SK-N-SH (cell line): ENCODE data around the gene APBB2. TPM values are rescaled to one million over a fixed set of nuclear protein-coding genes. Genes with fewer than 3 reads are reported as not detected.

Source experiments
- CTCF ChIA-PET: fragments of 300-600, 350-600 bp; formaldehyde crosslinking; extraction: SDS; loops from one replicate; lab custom pipeline; 2021; lab: Yijun Ruan, JAX
- POLR2A ChIA-PET: fragments of 350-600 bp; sonication (Branson Sonifier 250); formaldehyde crosslinking; extraction: SDS; loops from one replicate; lab custom pipeline; 2020; ENCODE audit warnings: antibody characterized with exemption, inconsistent platforms; lab: Yijun Ruan, JAX
- DNase-seq: peaks from one replicate; pipeline ENCODE4 v3.0.0; 2012
- H2AFZ ChIP-seq: fragments of 200-600 bp; sonication (generic); 2 replicates; pipeline ENCODE4 v1.8.1; 2016; ENCODE audit warnings: antibody characterized with exemption, mild to moderate bottlenecking, low read depth
- H3F3A ChIP-seq: fragments of 200-600 bp; sonication (generic); replicated peaks from 2 replicates; pipeline ENCODE3; 2016; ENCODE audit warnings: antibody characterized with exemption, mild to moderate bottlenecking; ENCODE audit not compliant: insufficient read depth
- H3K27ac ChIP-seq, 2 experiments: fragments of 200-500 bp in 1 of 2; fragments of 200-600 bp in 1 of 2; sonication (Bioruptor generic) in 1 of 2; sonication (generic), shearing (Covaris generic) in 1 of 2; 2 replicates each; pipeline versions ENCODE4 v1.5.1 to v1.6.1; 2014 to 2016; ENCODE audit warnings: low read depth in 2 of 2, inconsistent platforms in 1 of 2, low read length in 1 of 2, mild to moderate bottlenecking in 1 of 2, mixed read lengths in 1 of 2
- H3K27me3 ChIP-seq: fragments of 200-600 bp; sonication (generic), shearing (Covaris generic); 2 replicates; pipeline ENCODE4 v1.6.1; 2016; ENCODE audit warnings: mixed run types; ENCODE audit not compliant: insufficient read depth
- H3K36me3 ChIP-seq, 2 experiments: fragments of 200-500 bp in 1 of 2; fragments of 200-600 bp in 1 of 2; sonication (Bioruptor generic) in 1 of 2; sonication (generic) in 1 of 2; replicated peaks in 1 of 2; 2 replicates each; pipeline versions ENCODE3 to v1.5.1; 2014 to 2016; ENCODE audit warnings: low read length in 1 of 2, mild to moderate bottlenecking in 1 of 2; ENCODE audit not compliant: insufficient read depth in 2 of 2, control insufficient read depth in 1 of 2
- H3K4me1 ChIP-seq, 2 experiments: fragments of 200-500 bp in 1 of 2; fragments of 200-600 bp in 1 of 2; sonication (Bioruptor generic) in 1 of 2; sonication (generic), shearing (Covaris generic) in 1 of 2; 2 replicates each; pipeline versions ENCODE4 v1.5.1 to v1.6.1; 2014 to 2016; ENCODE audit warnings: low read depth in 1 of 2, low read length in 1 of 2, mixed run types in 1 of 2; ENCODE audit not compliant: insufficient read depth in 2 of 2, control insufficient read depth in 1 of 2
- H3K4me2 ChIP-seq: fragments of 200-600 bp; sonication (generic), shearing (Covaris generic); 2 replicates; pipeline ENCODE4 v1.6.1; 2017; ENCODE audit warnings: mixed run types
- H3K4me3 ChIP-seq, 2 experiments: fragments of 200-500 bp in 1 of 2; fragments of 200-600 bp in 1 of 2; sonication (Bioruptor generic) in 1 of 2; sonication (generic), shearing (Covaris generic) in 1 of 2; 2 replicates each; pipeline versions ENCODE4 v1.5.1 to v1.8.1; 2014 to 2016; ENCODE audit warnings: low read depth in 2 of 2, inconsistent platforms in 1 of 2, low read length in 1 of 2, mild to moderate bottlenecking in 1 of 2, mixed read lengths in 1 of 2, moderate library complexity in 1 of 2
- H3K79me2 ChIP-seq: fragments of 200-600 bp; sonication (generic); 2 replicates; pipeline ENCODE4 v1.8.1; 2017; ENCODE audit warnings: mild to moderate bottlenecking; ENCODE audit not compliant: insufficient read depth
- H3K9ac ChIP-seq: fragments of 200-600 bp; sonication (generic); 2 replicates; pipeline ENCODE4 v1.6.1; 2017; ENCODE audit warnings: mixed run types
- H3K9me2 ChIP-seq: fragments of 200-600 bp; sonication (generic); 2 replicates; pipeline ENCODE4 v1.6.1; 2017; ENCODE audit warnings: mixed run types
- H3K9me3 ChIP-seq: fragments of 200-600 bp; sonication (generic); 2 replicates; pipeline ENCODE4 v1.6.1; 2017; ENCODE audit warnings: mixed run types, mild to moderate bottlenecking, moderate library complexity
- H4K20me1 ChIP-seq: fragments of 200-600 bp; sonication (generic); 2 replicates; pipeline ENCODE4 v1.6.1; 2017; ENCODE audit warnings: mild to moderate bottlenecking, mixed run types; ENCODE audit not compliant: insufficient read depth
- CHD2 ChIP-seq: fragments of 150-350 bp; IDR thresholded peaks from 2 replicates; pipeline ENCODE4 v1.6.1; 2018; ENCODE audit warnings: low read length; ENCODE audit not compliant: partially characterized antibody
- CTCF ChIP-seq: fragments of 200-600 bp; sonication (generic); IDR thresholded peaks from 2 replicates; pipeline ENCODE4 v1.6.1; 2017; ENCODE audit warnings: antibody characterized with exemption, mild to moderate bottlenecking, moderate library complexity
- ELF1 ChIP-seq: IDR thresholded peaks from 2 replicates; pipeline ENCODE4 v1.4.0; 2012
- EZH2phosphoT487 ChIP-seq: fragments of 200-600 bp; sonication (generic); IDR thresholded peaks from 2 replicates; pipeline ENCODE4 v1.6.1; 2017; ENCODE audit warnings: low read depth, mixed run types, mild to moderate bottlenecking, antibody characterized with exemption, moderate library complexity, borderline replicate concordance
- FOXM1 ChIP-seq: IDR thresholded peaks from 2 replicates; pipeline ENCODE4 v1.4.0; 2012; ENCODE audit warnings: low read depth, mild to moderate bottlenecking
- GABPA ChIP-seq: IDR thresholded peaks from 2 replicates; pipeline ENCODE4 v1.4.0; 2012; ENCODE audit warnings: low read depth, mild to moderate bottlenecking
- GATA2 ChIP-seq: sonication (generic); formaldehyde crosslinking; IDR thresholded peaks from 2 replicates; pipeline ENCODE4 v1.5.0; 2020; ENCODE audit warnings: mild to moderate bottlenecking, missing genetic modification reagents
- JUND ChIP-seq: IDR thresholded peaks from 2 replicates; pipeline ENCODE4 v1.4.0; 2012
- MEF2A ChIP-seq: IDR thresholded peaks from 2 replicates; pipeline ENCODE4 v1.4.0; 2012; ENCODE audit warnings: low read depth, borderline replicate concordance
- NRF1 ChIP-seq: IDR thresholded peaks from 2 replicates; pipeline ENCODE4 v1.6.1; 2012; ENCODE audit warnings: low read depth, mild to moderate bottlenecking, low read length
- RAD21 ChIP-seq: IDR thresholded peaks from 2 replicates; pipeline ENCODE4 v1.6.1; 2012; ENCODE audit warnings: mild to moderate bottlenecking, low read length
- SIN3A ChIP-seq: IDR thresholded peaks from 2 replicates; pipeline ENCODE4 v1.6.1; 2012; ENCODE audit warnings: low read depth, mild to moderate bottlenecking, low read length, moderate library complexity, borderline replicate concordance
- SMC3 ChIP-seq: IDR thresholded peaks from 2 replicates; pipeline ENCODE4 v1.6.1; 2012; ENCODE audit warnings: low read depth, low read length, improper control_type of control experiment
- TCF12 ChIP-seq: IDR thresholded peaks from 2 replicates; pipeline ENCODE4 v1.4.0; 2012
- TEAD4 ChIP-seq: IDR thresholded peaks from 2 replicates; pipeline ENCODE4 v1.4.0; 2012; ENCODE audit warnings: mild to moderate bottlenecking, borderline replicate concordance; ENCODE audit not compliant: insufficient read depth
- USF1 ChIP-seq: IDR thresholded peaks from 2 replicates; pipeline ENCODE4 v1.4.0; 2012; ENCODE audit warnings: low read depth, borderline replicate concordance
- YY1 ChIP-seq: IDR thresholded peaks from 2 replicates; pipeline ENCODE4 v1.4.0; 2012; ENCODE audit warnings: low read depth, mild to moderate bottlenecking
- WGBS: methylation state at CpG from one replicate; pipeline ENCODE4 v1.1.6; 2017; ENCODE audit warnings: low lambda C conversion rate; 5-methylcytosine and 5-hydroxymethylcytosine counted together
- polyA plus RNA-seq, 3 experiments: library from polyadenylated mRNA; depleted of rRNA; stranded (reverse); fragments of >200 nt; gene quantifications; 2 replicates each; pipeline ENCODE4 v1.2.3, GENCODE V29; 2012
- TF ChIP-seq, protein P1 (sequence below): IDR thresholded peaks from 2 replicates; pipeline ENCODE4; 2012
- TF ChIP-seq, protein P2 (sequence below): IDR thresholded peaks from 2 replicates; pipeline ENCODE4 v1.6.1; 2012; ENCODE audit warnings: mild to moderate bottlenecking, low read depth, low read length, moderate library complexity

The APBB2 gene
- polyA plus RNA-seq, 1 of the 3 experiments (the other 2 are of a cell fraction): 49.8 TPM

GRCh38 chr4:41110050-41110449 is 104.3 kb downstream of the APBB2 start:
- Histone ChIP-seq H3K36me3 (peaks cover 0 to 12% of the 10 kb centered on the region in 2 experiments), H3K4me2 (no peak overlapping the region), H3K4me3 (no peak overlapping the region), H3F3A (no peaks in the 10 kb centered on the region), H3K4me1 (no peaks in the 10 kb centered on the region), H3K27ac (no peak overlapping the region), H3K9ac (no peak overlapping the region), H4K20me1 (peaks cover 15% of the 10 kb centered on the region; the same call in 1 of the 2 replicates), H2AFZ (no peak overlapping the region), H3K9me2 (no peaks in the 10 kb centered on the region)
- CTCF ChIA-PET: no interaction called here
- DNase-seq: no peak
- WGBS: 97% methylated on average over 9 of the region's 9 CpGs
- no peak for TF ChIP-seq SIN3A
- no peak for TF ChIP-seq YY1
- TF ChIP-seq MEF2A: no peak
- no peak for TF ChIP-seq ELF1
- TF ChIP-seq FOXM1: no peak
- TF ChIP-seq CTCF: no peak
- no peak for TF ChIP-seq USF1
- TF ChIP-seq GABPA: no peak
- TF ChIP-seq TEAD4: no peak
- TF ChIP-seq, protein P1, sequence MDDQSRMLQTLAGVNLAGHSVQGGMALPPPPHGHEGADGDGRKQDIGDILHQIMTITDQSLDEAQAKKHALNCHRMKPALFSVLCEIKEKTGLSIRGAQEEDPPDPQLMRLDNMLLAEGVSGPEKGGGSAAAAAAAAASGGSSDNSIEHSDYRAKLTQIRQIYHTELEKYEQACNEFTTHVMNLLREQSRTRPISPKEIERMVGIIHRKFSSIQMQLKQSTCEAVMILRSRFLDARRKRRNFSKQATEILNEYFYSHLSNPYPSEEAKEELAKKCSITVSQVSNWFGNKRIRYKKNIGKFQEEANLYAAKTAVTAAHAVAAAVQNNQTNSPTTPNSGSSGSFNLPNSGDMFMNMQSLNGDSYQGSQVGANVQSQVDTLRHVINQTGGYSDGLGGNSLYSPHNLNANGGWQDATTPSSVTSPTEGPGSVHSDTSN: no peak
- TF ChIP-seq GATA2 (CRISPR knock-in tag): no peak
- TF ChIP-seq, protein P2, sequence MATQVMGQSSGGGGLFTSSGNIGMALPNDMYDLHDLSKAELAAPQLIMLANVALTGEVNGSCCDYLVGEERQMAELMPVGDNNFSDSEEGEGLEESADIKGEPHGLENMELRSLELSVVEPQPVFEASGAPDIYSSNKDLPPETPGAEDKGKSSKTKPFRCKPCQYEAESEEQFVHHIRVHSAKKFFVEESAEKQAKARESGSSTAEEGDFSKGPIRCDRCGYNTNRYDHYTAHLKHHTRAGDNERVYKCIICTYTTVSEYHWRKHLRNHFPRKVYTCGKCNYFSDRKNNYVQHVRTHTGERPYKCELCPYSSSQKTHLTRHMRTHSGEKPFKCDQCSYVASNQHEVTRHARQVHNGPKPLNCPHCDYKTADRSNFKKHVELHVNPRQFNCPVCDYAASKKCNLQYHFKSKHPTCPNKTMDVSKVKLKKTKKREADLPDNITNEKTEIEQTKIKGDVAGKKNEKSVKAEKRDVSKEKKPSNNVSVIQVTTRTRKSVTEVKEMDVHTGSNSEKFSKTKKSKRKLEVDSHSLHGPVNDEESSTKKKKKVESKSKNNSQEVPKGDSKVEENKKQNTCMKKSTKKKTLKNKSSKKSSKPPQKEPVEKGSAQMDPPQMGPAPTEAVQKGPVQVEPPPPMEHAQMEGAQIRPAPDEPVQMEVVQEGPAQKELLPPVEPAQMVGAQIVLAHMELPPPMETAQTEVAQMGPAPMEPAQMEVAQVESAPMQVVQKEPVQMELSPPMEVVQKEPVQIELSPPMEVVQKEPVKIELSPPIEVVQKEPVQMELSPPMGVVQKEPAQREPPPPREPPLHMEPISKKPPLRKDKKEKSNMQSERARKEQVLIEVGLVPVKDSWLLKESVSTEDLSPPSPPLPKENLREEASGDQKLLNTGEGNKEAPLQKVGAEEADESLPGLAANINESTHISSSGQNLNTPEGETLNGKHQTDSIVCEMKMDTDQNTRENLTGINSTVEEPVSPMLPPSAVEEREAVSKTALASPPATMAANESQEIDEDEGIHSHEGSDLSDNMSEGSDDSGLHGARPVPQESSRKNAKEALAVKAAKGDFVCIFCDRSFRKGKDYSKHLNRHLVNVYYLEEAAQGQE: no peak
- TF ChIP-seq SMC3: no peak
- no peak for TF ChIP-seq EZH2phosphoT487
- no peak for TF ChIP-seq RAD21
- no peak for TF ChIP-seq JUND
- no peak for TF ChIP-seq CHD2
- no peak for TF ChIP-seq TCF12
- no peak for TF ChIP-seq NRF1
- TF ChIP-seq, all 33 proteins: peak for 0
- Histone ChIP-seq H3K9me3 (0 out of 2 replicates have a peak, but pooled peaks cover under 1% of the 10 kb centered on the region), H3K79me2 (peaks cover 98% of the 10 kb centered on the region), H3K27me3 (no peaks in the 10 kb centered on the region)
- POLR2A ChIA-PET: no interaction called here
